HL-60 (cell line): ENCODE data around the gene UGT3A2.

Experiments used
- DNase-seq, 2 experiments: peaks; one replicate each; pipeline ENCODE4 v3.0.0-alpha.2; 2010 to 2020; ENCODE audit warnings: low read depth in 1 of 2, low spot score in 1 of 2
- H3K27ac ChIP-seq: fragments of 250-450 bp; sonication (Bioruptor Pico); replicated peaks from 2 replicates; pipeline ENCODE4 v1.5.1; 2020; ENCODE audit warnings: mild to moderate bottlenecking, moderate library complexity
- H3K27me3 ChIP-seq: fragments of 250-450 bp; sonication (Bioruptor Pico); 2 replicates; pipeline ENCODE4 v1.5.1; 2021; ENCODE audit warnings: mild to moderate bottlenecking, moderate library complexity; ENCODE audit not compliant: insufficient read depth, poor library complexity, severe bottlenecking
- H3K4me3 ChIP-seq: replicated peaks from 2 replicates; pipeline ENCODE4 v1.5.1; 2011; ENCODE audit warnings: mild to moderate bottlenecking, control low read depth, low read length; ENCODE audit not compliant: insufficient read depth
- CTCF ChIP-seq: IDR thresholded peaks from one replicate; pipeline ENCODE4 v1.5.1; 2011; ENCODE audit warnings: low read length, control low read depth, inconsistent platforms; ENCODE audit not compliant: insufficient read depth
- GABPA ChIP-seq: IDR thresholded peaks from 2 replicates; pipeline ENCODE4 v1.6.1; 2012; ENCODE audit warnings: low read depth
- POLR2AphosphoS5 ChIP-seq: IDR thresholded peaks from 2 replicates; pipeline ENCODE4 v1.6.1; 2012; ENCODE audit warnings: low read depth
- SPI1 ChIP-seq: IDR thresholded peaks from 2 replicates; pipeline ENCODE4 v1.6.1; 2012; ENCODE audit warnings: low read depth, mild to moderate bottlenecking, borderline replicate concordance
- TF ChIP-seq, protein P1 (sequence below): IDR thresholded peaks from 2 replicates; pipeline ENCODE4 v1.6.1; 2012; ENCODE audit warnings: low read depth; ENCODE audit not compliant: insufficient replicate concordance

Gene UGT3A2

DNA sequence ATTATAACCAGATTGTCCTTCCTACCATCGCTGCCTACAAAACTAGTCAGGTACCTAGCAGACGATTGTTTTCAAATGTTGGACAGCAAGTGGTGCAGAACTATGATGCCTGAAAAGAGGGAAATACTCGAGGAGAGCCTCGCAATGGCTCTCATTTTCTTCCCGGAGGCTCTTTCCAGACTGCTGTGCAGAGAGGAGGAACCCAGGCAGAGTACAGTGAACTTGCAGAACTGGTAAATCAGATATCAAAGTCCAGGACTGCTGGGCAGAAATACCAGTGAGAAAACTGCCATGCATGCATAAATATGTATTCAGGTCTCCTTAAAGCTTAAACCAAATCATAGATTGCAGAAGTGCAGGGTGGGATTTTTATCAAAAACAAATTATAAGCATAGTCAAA is 49.1 kb downstream of the UGT3A2 start:
- no peak overlapping the region for H3K27ac ChIP-seq
- H3K27me3 ChIP-seq, result no peaks in the 10 kb centered on the region
- no peak overlapping the region for H3K4me3 ChIP-seq
- no peak for TF ChIP-seq POLR2AphosphoS5
- TF ChIP-seq SPI1, result no peak
- TF ChIP-seq CTCF, result no peak
- no peak for DNase-seq

GRCh38 chr5:36017004-36017403 is 49.7 kb downstream of the UGT3A2 start:
- Histone ChIP-seq H3K27ac (no peak overlapping the region), H3K27me3 (no peaks in the 10 kb centered on the region), H3K4me3 (no peak overlapping the region)
- DNase-seq, result no peak
- TF ChIP-seq CTCF, result no peak
- TF ChIP-seq, protein P1, sequence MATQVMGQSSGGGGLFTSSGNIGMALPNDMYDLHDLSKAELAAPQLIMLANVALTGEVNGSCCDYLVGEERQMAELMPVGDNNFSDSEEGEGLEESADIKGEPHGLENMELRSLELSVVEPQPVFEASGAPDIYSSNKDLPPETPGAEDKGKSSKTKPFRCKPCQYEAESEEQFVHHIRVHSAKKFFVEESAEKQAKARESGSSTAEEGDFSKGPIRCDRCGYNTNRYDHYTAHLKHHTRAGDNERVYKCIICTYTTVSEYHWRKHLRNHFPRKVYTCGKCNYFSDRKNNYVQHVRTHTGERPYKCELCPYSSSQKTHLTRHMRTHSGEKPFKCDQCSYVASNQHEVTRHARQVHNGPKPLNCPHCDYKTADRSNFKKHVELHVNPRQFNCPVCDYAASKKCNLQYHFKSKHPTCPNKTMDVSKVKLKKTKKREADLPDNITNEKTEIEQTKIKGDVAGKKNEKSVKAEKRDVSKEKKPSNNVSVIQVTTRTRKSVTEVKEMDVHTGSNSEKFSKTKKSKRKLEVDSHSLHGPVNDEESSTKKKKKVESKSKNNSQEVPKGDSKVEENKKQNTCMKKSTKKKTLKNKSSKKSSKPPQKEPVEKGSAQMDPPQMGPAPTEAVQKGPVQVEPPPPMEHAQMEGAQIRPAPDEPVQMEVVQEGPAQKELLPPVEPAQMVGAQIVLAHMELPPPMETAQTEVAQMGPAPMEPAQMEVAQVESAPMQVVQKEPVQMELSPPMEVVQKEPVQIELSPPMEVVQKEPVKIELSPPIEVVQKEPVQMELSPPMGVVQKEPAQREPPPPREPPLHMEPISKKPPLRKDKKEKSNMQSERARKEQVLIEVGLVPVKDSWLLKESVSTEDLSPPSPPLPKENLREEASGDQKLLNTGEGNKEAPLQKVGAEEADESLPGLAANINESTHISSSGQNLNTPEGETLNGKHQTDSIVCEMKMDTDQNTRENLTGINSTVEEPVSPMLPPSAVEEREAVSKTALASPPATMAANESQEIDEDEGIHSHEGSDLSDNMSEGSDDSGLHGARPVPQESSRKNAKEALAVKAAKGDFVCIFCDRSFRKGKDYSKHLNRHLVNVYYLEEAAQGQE, result no peak
- no peak for TF ChIP-seq GABPA
- no peak for TF ChIP-seq SPI1
- no peak for TF ChIP-seq POLR2AphosphoS5

DNA sequence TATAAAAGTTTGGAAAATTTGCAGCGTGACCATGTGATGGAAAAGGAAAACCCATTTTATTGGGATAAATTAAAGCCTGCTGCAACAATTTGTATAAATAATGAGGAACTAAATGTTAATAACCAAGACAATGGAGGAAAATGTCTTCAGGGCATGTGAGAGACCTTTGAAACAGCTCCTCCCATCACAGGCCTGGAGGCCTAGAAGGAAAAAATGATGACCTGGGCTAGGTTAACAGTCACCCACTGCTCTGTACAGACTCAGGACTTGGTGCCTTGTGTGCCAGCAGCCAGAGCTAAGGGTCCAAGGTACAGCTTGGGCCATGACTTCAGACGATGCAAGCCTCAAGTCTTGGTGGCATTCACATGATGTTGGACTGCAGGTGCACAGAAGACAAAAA is 53.5 kb downstream of the UGT3A2 start:
- Histone ChIP-seq H3K4me3 (no peak overlapping the region), H3K27me3 (no peaks in the 10 kb centered on the region), H3K27ac (no peak overlapping the region)
- TF ChIP-seq CTCF (no peak), GABPA (no peak), POLR2AphosphoS5 (no peak), SPI1 (no peak)
- TF ChIP-seq, protein P1, result no peak
- no peak for DNase-seq

DNA sequence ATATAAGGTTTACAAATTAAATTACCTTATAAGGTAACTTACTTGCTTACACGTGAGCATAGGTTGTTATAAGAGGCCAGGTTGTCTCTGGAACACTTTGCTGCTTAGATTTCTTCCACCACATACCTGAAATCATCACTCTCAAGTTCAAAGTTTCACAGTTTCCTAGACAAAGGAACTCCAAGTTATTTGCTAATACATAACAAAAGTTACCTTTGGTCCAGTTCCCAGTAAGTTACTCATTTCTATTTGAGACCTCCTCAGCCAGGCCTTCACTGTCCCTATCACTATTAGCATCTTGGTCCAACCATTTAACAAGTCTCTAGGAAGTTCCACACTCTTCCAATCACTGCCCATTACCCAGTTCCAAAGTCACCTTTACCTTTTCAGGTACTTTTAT is 57.0 kb downstream of the UGT3A2 start:
- TF ChIP-seq CTCF, result no peak
- H3K27ac ChIP-seq, result no peak overlapping the region
- H3K4me3 ChIP-seq, result no peak overlapping the region
- H3K27me3 ChIP-seq, result no peaks in the 10 kb centered on the region
- no peak for DNase-seq
